Measurements from ENCODE around the gene IWS1. TPM values are rescaled to one million over a fixed set of nuclear protein-coding genes. Genes with fewer than 3 reads are reported as not detected.

The IWS1 gene
- total RNA-seq, 1 experiment from 2014 or later: 46.6 TPM

DNA sequence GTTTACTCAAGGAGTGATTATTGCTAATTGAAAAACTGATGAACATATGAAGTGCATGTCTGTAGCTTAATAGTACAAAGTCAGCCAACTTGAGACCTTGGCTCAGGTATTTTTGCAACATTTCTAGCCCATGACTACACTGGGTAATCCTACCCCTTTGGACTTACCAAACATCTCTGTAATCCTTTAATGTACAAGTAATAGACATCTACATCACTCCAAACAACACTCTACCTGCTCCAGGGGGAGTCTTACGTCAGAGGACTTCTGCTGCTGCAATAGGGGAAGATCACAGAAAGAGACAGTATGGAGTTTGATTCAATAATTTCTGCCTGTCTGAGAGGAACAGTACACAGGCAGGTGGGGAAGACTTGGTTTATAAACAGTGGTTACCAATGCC, 54.0 kb downstream of the IWS1 start:
- TF ChIP-seq ZNF274 (IDR thresholded peaks at IDR 0.05; ENCODE audit: low read depth, low read length): no peak
- TF ChIP-seq SP1 (IDR thresholded peaks at IDR 0.05; ENCODE audit: low read depth): no peak
- TF ChIP-seq POLR2A (IDR thresholded peaks at IDR 0.05; ENCODE audit: borderline replicate concordance, extremely low read depth, insufficient read depth, insufficient read length): no peak
- TF ChIP-seq, protein P1, sequence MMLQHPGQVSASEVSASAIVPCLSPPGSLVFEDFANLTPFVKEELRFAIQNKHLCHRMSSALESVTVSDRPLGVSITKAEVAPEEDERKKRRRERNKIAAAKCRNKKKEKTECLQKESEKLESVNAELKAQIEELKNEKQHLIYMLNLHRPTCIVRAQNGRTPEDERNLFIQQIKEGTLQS (IDR thresholded peaks at IDR 0.05): no peak
- no peak for TF ChIP-seq CEBPB (IDR thresholded peaks at IDR 0.05; ENCODE audit: low read depth)
- no peak for TF ChIP-seq EGR1 (IDR thresholded peaks at IDR 0.05; ENCODE audit: low read depth)
- no peak for TF ChIP-seq POLR2AphosphoS5 (IDR thresholded peaks at IDR 0.05; ENCODE audit: low read depth, low read length)
- TF ChIP-seq, protein P2, sequence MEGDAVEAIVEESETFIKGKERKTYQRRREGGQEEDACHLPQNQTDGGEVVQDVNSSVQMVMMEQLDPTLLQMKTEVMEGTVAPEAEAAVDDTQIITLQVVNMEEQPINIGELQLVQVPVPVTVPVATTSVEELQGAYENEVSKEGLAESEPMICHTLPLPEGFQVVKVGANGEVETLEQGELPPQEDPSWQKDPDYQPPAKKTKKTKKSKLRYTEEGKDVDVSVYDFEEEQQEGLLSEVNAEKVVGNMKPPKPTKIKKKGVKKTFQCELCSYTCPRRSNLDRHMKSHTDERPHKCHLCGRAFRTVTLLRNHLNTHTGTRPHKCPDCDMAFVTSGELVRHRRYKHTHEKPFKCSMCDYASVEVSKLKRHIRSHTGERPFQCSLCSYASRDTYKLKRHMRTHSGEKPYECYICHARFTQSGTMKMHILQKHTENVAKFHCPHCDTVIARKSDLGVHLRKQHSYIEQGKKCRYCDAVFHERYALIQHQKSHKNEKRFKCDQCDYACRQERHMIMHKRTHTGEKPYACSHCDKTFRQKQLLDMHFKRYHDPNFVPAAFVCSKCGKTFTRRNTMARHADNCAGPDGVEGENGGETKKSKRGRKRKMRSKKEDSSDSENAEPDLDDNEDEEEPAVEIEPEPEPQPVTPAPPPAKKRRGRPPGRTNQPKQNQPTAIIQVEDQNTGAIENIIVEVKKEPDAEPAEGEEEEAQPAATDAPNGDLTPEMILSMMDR (IDR thresholded peaks at IDR 0.05 in 2 of 3, conservative IDR thresholded peaks at IDR 0.05 in 1 of 3; ENCODE audit: borderline replicate concordance in 1 of 3, insufficient read depth in 1 of 3, low read depth in 2 of 3, low read length in 2 of 3): no peak
- TF ChIP-seq, protein P3, sequence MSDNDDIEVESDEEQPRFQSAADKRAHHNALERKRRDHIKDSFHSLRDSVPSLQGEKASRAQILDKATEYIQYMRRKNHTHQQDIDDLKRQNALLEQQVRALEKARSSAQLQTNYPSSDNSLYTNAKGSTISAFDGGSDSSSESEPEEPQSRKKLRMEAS (IDR thresholded peaks at IDR 0.05): no peak
- no peak for TF ChIP-seq YY1 (IDR thresholded peaks at IDR 0.05; ENCODE audit: extremely low read depth, insufficient replicate concordance, low read depth, low read length)
- no peak for TF ChIP-seq EZH2 (IDR thresholded peaks at IDR 0.05)
- no peak for TF ChIP-seq ZFX (IDR thresholded peaks at IDR 0.05)
- no peak for TF ChIP-seq TCF7L2 (IDR thresholded peaks at IDR 0.05; ENCODE audit: borderline replicate concordance, extremely low read depth, insufficient read depth, insufficient read length)
- no peak for TF ChIP-seq CBX3 (IDR thresholded peaks at IDR 0.05; ENCODE audit: low read depth)
- Histone ChIP-seq H3K4me3 (replicated peaks in 1 of 2; ENCODE audit: low read depth in 1 of 2, low read length in 2 of 2) (no peak overlapping the region), H3K9ac (ENCODE audit: low read length) (no peak overlapping the region), H3K4me2 (ENCODE audit: low read length) (no peak overlapping the region), H3K4me1 (ENCODE audit: control insufficient read depth in 1 of 2, insufficient read depth in 2 of 2, low read length in 2 of 2) (no peaks in the 10 kb centered on the region), H3K79me2 (ENCODE audit: insufficient read depth, low read length) (no peaks in the 10 kb centered on the region), H4K20me1 (ENCODE audit: insufficient read depth) (no peaks in the 10 kb centered on the region), H3K27ac (ENCODE audit: low read depth, low read length) (no peak overlapping the region), H3K36me3 (ENCODE audit: control insufficient read depth in 1 of 2, insufficient read depth in 2 of 2, low read length in 2 of 2) (no peaks in the 10 kb centered on the region), H2AFZ (ENCODE audit: low read depth, low read length, poor library complexity, severe bottlenecking) (no peak overlapping the region), H3K9me2 (ENCODE audit: insufficient read depth) (no peaks in the 10 kb centered on the region), H3K9me3 (ENCODE audit: control insufficient read depth in 1 of 2, insufficient read depth in 1 of 2, low read depth in 1 of 2, low read length in 2 of 2) (no peaks in the 10 kb centered on the region), H3K27me3 (ENCODE audit: insufficient read depth, low read length) (no peaks in the 10 kb centered on the region)
- CTCF ChIA-PET: no interaction called here
- DNase-seq (ENCODE audit: low read depth, low spot score) (no peak), ATAC-seq (no peak)
- POLR2A ChIA-PET: no interaction called here
- intact Hi-C loops (cut with micrococcal nuclease): no loop called here
- RAD21 ChIA-PET (ENCODE audit: low non-redundant PET in 1 of 2, low total read pairs in 2 of 2, uncharacterized antibody in 2 of 2, unreplicated experiment in 2 of 2): interaction anchor here in 1 of 2 experiments (0.5 kb wide), 1 partner anchor 282 kb away, joined by 3 read pairs; no protein-coding TSS in a partner anchor
- BruUV-seq (replicated peaks): no TSS peak

All from HCT116 (cell line).